Neutrophil (primary cell): ENCODE results near the gene NDUFAF2.
"Not testable (repeated sequence)": the region's sequence is repeated elsewhere in the genome, so short reads cannot be mapped to it uniquely, and the experiment has no call there.

Experiments
- H3K27ac ChIP-seq: fragments of 200-600 bp; sonication (generic); 2 replicates; pipeline ENCODE4 v1.5.1; 2016; ENCODE audit warnings: mild to moderate bottlenecking, moderate library complexity
- H3K27me3 ChIP-seq: fragments of 200-600 bp; sonication (generic); 2 replicates; pipeline ENCODE4 v1.6.0; 2016; ENCODE audit warnings: mild to moderate bottlenecking
- H3K36me3 ChIP-seq: fragments of 200-600 bp; sonication (generic); 2 replicates; pipeline ENCODE4 v1.5.1; 2017
- H3K4me1 ChIP-seq, 2 experiments: fragments of 200-600 bp in 1 of 2; sonication (generic) in 1 of 2; 1 replicate in 1 of 2; 2 replicates in 1 of 2; pipeline versions ENCODE4 v1.5.1 to v1.6.1; 2013 to 2016; ENCODE audit warnings: low read depth in 1 of 2, low read length in 1 of 2, mild to moderate bottlenecking in 1 of 2, moderate library complexity in 1 of 2; ENCODE audit not compliant: control insufficient read depth in 1 of 2, insufficient read depth in 1 of 2
- H3K4me3 ChIP-seq, 2 experiments: fragments of 200-600 bp in 1 of 2; sonication (generic) in 1 of 2; 1 replicate in 1 of 2; 2 replicates in 1 of 2; pipeline ENCODE4 v1.5.1; 2013 to 2016; ENCODE audit warnings: low read depth in 1 of 2, low read length in 1 of 2, mild to moderate bottlenecking in 1 of 2, moderate library complexity in 1 of 2
- H3K9me3 ChIP-seq: fragments of 200-600 bp; sonication (generic); 2 replicates; pipeline ENCODE4 v1.5.1; 2016
- CTCF ChIP-seq: fragments of 200-600 bp; sonication (generic); IDR thresholded peaks from 2 replicates; pipeline ENCODE4 v1.5.1; 2016; ENCODE audit warnings: antibody characterized with exemption

NDUFAF2 gene

GRCh38 chr5:61082516-61083280, 137.7 kb downstream of the NDUFAF2 start:
- Histone ChIP-seq H3K27me3 (no peaks in the 10 kb centered on the region), H3K4me1 (no peaks in the 10 kb centered on the region), H3K36me3 (no peaks in the 10 kb centered on the region), H3K4me3 (no peak overlapping the region), H3K9me3 (no peaks in the 10 kb centered on the region), H3K27ac (no peak overlapping the region)
- TF ChIP-seq CTCF: no peak

- H3K4me1 ChIP-seq: no peaks in the 10 kb centered on the region
- H3K27me3 ChIP-seq: no peaks in the 10 kb centered on the region
- no peak overlapping the region for H3K4me3 ChIP-seq
- H3K27ac ChIP-seq: no peak overlapping the region
- H3K9me3 ChIP-seq: no peaks in the 10 kb centered on the region
- no peaks in the 10 kb centered on the region for H3K36me3 ChIP-seq
- no peak for TF ChIP-seq CTCF
These were observed 139.7 kb downstream of the NDUFAF2 start for GRCh38 chr5:61084658-61085057.

DNA sequence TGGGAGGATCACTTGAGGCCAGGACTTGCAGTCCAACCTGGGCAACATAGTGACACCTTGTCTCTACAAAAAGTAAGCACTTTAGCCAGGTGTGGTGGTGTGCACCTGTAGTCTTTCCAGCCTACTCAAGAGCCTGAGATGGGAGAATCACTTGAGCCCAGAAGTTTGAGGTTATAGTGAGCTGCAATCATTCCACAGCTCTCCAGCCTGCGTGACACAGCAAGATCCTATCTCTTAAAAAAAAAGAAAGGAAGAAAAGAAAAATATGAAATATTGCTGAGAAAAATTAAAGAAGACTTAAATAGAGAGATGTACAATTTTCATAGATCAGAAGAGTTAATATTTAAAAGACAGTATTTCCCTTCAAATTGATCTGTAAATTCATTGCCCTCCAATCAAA, 140.9 kb downstream of the NDUFAF2 start:
- Histone ChIP-seq H3K4me1 (no peaks in the 10 kb centered on the region), H3K9me3 (no peaks in the 10 kb centered on the region), H3K4me3 (no peak overlapping the region), H3K36me3 (no peaks in the 10 kb centered on the region), H3K27me3 (no peaks in the 10 kb centered on the region), H3K27ac (no peak overlapping the region)
- no peak for TF ChIP-seq CTCF

GRCh38 chr5:61087921-61088320, 142.9 kb downstream of the NDUFAF2 start:
- Histone ChIP-seq H3K9me3 (no peaks in the 10 kb centered on the region), H3K4me3 (no peak overlapping the region), H3K36me3 (no peaks in the 10 kb centered on the region), H3K4me1 (no peaks in the 10 kb centered on the region), H3K27me3 (no peaks in the 10 kb centered on the region), H3K27ac (no peak overlapping the region)
- TF ChIP-seq CTCF: no peak

DNA sequence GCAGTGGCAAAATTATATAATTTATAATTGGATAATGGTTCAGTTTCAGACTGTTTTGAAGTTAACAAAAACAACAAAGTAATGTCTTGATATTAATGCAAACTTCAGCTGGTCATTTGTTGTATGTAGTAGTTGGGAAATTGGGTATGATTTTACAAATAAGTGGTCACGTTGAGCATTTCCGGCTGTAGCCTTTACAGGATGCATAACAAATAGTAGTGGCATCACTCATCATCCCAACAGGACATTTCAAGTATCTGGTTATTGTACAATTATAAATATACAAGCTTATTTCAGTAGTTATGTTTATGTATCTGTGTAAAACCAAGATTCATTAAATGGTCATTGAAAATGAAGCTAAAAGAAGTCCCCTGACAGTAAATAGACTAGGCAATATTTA, 144.3 kb downstream of the NDUFAF2 start:
- TF ChIP-seq CTCF: no peak

DNA sequence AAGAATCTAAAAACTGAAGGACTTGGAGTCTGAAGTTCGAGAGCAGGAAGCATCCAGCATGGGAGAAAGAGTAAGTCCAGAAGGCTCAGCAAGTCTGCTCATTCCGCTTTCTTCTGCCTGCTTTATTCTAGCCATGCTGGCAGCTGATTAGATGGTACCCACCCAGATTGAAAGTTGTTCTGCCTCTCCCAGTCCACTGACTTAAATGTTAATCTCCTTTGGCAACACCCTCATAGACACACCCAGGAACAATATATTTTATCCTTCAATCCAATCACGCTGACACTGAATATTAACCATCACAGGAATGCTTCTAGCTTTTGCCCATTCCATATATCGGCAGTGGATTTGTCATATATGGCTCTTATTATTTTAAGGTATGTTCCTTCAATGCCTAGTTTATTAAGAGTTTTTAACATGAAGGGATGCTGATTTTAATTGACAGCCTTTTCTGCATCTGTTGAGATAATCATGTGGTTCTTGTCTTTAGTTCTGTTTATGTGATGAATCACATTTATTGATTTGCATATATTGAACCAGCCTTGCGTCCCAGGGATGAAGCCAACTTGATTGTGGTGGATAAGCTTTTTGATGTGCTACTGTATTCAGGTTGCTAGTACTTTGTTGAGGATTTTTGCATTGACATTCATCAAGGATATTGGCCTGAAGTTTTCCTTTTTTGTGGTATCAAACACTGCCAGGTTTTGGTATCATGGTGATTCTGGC, 148.2 kb downstream of the NDUFAF2 start:
- H3K36me3 ChIP-seq, H3K4me3 ChIP-seq, H3K9me3 ChIP-seq, H3K27me3 ChIP-seq, H3K4me1 ChIP-seq, H3K27ac ChIP-seq: not testable (repeated sequence)

More for the DNA sequence above, 144.3 kb downstream of the NDUFAF2 start:
- no peaks in the 10 kb centered on the region for H3K9me3 ChIP-seq
- H3K27ac ChIP-seq: no peak overlapping the region
- no peaks in the 10 kb centered on the region for H3K27me3 ChIP-seq
- H3K4me1 ChIP-seq: no peaks in the 10 kb centered on the region
- H3K4me3 ChIP-seq: no peak overlapping the region
- H3K36me3 ChIP-seq: no peaks in the 10 kb centered on the region
